HG02798 (cell line): Measurements from ENCODE around the gene EDN2.

ENCODE experiments used
- ATAC-seq: cut with Tn5 transposase; IDR thresholded peaks from one replicate; pipeline ENCODE4 v1.9.1; 2021; ENCODE audit warnings: mild to moderate bottlenecking; ENCODE audit not compliant: unreplicated experiment, poor library complexity

Gene EDN2

DNA sequence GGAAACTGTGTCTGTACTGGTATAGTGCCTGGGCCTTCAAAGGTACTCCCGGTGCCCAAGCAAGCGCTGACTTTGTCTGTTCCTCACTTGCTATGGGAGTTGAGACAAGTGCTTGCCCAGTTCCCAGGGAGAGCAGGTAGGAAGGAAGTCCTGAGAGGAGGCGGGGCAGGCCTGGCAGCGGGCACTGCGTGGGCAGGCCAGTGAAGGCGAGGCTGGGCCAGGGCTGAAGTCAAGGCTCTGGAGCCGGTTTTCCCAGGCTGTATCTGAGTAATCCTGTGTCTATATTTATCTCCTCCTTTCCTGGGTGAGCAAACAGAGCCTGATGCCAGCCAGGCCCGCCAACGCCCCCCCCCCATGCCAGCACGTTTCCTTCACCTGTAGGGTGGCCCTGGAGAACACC is 15.9 kb upstream of the EDN2 start:
- no peak for ATAC-seq

- no peak for ATAC-seq
These were observed 15.1 kb upstream of the EDN2 start for GRCh38 chr1:41499591-41499990.

- no peak for ATAC-seq
These were observed 14.3 kb upstream of the EDN2 start for GRCh38 chr1:41498804-41499203.

GRCh38 chr1:41498391-41498790 is 13.9 kb upstream of the EDN2 start:
- no peak for ATAC-seq

- ATAC-seq = no peak
These were observed 13.1 kb upstream of the EDN2 start for GRCh38 chr1:41497461-41498030.

DNA sequence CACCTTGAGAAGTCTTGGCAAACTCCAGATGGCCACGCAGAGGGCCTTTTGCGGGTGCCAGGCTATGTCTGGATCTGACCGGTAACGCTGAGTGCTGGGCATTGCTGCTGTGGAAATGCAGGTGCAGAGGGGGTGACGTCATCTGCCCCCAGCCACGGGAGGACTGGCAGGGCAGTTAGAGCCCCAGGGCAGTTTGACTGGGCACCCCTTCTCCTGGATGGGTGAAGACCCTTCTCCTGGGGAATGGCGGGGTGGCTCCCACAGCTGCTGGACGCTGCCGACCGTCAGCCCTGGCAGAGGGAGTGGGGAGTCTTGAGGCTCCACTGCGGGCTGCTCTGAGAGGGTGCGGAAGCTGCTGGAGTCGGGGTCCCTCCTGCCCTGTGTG is 12.6 kb upstream of the EDN2 start:
- no peak for ATAC-seq

GRCh38 chr1:41496080-41497055 is 11.9 kb upstream of the EDN2 start:
- no peak for ATAC-seq

DNA sequence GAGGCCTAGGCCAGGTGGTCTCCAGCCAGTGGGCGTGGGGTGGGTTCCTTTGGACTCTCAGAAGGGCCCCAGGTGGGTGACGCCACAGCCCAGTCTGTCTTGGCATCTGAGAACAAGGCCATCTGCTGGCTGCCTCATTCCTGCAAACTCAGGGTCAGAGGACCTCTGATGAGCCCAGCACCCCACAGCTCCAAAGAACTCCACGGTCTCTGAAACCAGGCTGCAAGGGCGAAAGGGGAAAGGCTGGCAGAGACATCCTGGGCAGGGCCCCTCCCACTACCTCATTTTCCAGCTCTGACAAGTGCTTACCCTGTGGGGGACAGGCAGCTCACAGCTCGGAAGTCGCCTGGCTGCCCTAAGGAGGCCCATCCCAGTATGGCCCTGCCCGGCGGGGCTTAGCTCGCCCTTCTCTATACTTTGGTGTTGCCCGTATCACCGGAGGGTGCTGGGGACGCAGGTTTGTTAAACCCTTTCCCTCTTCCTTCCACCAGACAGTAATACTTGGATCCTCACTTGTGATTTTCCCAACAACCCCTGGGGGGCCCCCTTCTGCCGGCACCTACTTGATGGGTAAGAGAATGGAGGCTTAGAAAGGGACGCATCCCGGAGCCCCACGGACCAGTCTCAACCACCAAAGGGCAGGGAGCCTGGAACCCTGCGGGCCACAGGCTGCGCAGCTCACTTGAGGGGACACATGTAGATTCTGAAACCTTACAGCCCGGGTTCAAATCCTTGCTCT is 10.9 kb upstream of the EDN2 start:
- ATAC-seq = no peak

DNA sequence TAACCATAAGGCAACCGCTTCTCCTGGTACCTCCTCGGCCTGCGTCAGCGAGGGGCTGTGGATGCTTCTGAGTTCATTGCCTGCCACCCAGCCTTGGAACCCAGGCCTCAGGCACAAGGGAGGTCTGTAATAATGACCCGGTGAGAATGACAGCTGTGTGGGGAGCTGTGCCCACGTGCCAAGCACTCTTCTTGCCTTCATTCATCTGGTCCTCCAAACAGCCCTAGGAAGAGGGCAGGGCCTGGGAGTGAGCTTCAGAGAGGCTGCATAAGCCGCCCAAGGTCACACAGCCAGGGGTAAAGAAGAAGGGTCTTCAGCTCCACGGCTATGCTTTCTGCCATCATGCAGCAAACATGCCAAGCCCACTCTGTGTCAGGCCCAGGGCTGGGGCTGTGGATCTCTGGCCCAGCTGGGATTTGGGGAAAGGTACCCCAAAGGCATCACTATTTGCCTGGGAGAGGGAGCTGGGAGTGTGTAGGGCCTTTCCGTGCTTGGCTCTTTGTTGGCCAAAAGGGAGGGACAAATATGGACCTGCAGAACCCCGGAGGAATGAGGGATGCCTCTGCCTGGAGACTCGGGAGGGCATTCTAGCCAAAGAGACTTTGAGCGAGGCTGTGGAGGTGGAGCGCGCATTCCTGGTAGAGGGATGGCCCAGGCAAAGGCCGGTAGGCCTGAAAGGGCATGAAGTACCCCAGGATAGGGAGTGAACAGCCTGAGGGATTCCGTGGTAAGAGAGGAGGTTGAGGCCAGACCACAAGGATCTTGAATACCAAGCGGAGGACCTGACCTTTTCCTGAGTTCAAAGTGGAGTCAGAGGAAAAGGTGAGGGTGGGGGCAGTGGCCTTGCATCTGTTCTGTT is 10.1 kb upstream of the EDN2 start:
- ATAC-seq = no peak

GRCh38 chr1:41493626-41494350 is 9.3 kb upstream of the EDN2 start:
- no peak for ATAC-seq

DNA sequence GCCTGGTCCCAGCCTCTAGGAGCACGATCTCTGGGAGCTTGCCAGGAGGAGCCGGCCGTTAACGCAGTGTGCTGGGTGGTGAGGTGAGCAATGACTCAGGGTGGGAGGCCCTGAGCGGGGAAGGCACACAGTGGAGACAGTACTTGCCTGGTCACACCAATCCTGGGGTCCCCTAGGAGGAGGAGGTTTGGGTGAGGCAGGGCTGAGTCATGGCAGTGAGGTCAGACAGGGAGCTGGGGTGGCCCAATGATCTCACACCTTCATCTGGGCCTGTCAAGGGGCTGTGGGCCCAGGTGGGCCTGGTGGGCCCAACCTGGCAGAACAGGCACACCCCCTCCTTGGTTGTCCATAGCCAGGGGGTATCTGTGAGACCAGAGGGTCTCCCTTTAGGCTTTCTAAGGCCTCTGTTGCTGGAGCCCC is 8.6 kb upstream of the EDN2 start:
- ATAC-seq = no peak

GRCh38 chr1:41492341-41492848 is 7.9 kb upstream of the EDN2 start:
- no peak for ATAC-seq

- no peak for ATAC-seq
These were observed 6.4 kb upstream of the EDN2 start for GRCh38 chr1:41490911-41491310.

GRCh38 chr1:41489561-41489960 is 5.1 kb upstream of the EDN2 start:
- no peak for ATAC-seq

DNA sequence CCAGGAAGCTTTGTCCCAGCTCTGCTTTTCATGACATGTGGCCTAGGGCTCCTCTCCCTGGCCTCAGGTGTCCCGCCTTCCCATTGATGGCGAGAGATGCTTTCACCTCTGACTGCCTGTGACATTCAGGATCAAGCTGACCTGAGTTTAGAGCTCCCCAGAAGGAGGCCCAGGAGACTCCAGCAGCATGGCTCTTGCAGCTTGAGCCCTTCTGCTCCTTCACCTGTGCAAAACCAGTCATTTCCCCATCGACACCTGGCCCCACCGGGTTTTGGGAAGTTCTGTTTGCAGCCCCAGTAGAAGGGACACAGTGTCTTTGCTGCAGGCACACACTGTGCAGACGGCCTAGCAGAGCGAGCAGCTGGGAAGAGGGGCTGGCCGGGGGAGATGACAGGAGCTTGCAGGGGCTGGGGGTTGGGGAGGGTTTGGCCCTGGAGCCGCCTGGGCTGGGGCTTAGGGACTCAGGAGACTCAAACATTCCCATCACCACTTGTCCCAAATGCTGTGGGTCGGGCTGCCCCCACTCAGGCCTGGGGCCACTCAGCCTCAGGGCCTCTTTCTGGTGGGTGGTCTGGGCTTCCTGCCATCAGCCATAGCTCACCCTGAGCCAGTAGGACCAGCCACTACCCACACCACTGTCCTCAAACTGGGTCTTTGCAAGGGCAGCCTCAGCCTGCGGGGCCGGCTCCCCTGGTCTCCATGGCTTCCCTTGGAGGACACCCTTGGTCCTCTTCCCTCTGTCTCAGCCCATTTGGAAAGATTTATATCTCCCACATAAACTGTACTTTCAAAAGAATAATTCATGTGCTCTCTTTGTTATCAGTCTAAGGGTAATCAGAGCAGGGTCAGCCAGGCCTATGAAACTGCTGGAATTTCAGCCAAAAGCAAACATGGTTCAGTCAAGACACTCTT is 3.8 kb upstream of the EDN2 start:
- ATAC-seq = no peak

- ATAC-seq = no peak
These were observed 2.9 kb upstream of the EDN2 start for GRCh38 chr1:41487126-41488039.

- ATAC-seq = peak; percentile 27
These were observed 2.1 kb upstream of the EDN2 start for GRCh38 chr1:41486371-41487125.
